Measurements from ENCODE around the gene SLC22A3. TPM values are rescaled to one million over a fixed set of nuclear protein-coding genes. Genes with fewer than 3 reads are reported as not detected.
A peak's percentile ranks its signal among the peaks of the same experiment; 100 is the strongest.

The SLC22A3 gene
- total RNA-seq, 1 donor from 2014 or later = 0.18 TPM

- no peaks in the 10 kb centered on the region for H3K9me3 Mint-ChIP-seq (ENCODE audit: unreplicated experiment)
- peaks cover 8% of the 10 kb centered on the region for H3K27me3 Mint-ChIP-seq (ENCODE audit: unreplicated experiment)
- no peak for TF ChIP-seq CTCF (IDR thresholded peaks at IDR 0.05; ENCODE audit: unreplicated experiment)
- no peak overlapping the region for H3K27ac Mint-ChIP-seq (ENCODE audit: unreplicated experiment)
- no peak for DNase-seq (ENCODE audit: low spot score)
- peaks cover 6% of the 10 kb centered on the region for H3K36me3 Mint-ChIP-seq (ENCODE audit: low read depth, unreplicated experiment)
- no peak overlapping the region for H3K4me3 Mint-ChIP-seq (ENCODE audit: unreplicated experiment)
- peaks cover 3% of the 10 kb centered on the region for H3K4me1 Mint-ChIP-seq (ENCODE audit: unreplicated experiment)
Measured at GRCh38 chr6:160344271-160344670, 3.9 kb upstream of the SLC22A3 start.

GRCh38 chr6:160347259-160348222 is 637 bp upstream of the SLC22A3 start:
- Mint-ChIP-seq H3K27ac (ENCODE audit: unreplicated experiment) (no peak overlapping the region), H3K27me3 (ENCODE audit: unreplicated experiment) (peaks cover 16% of the 10 kb centered on the region), H3K9me3 (ENCODE audit: unreplicated experiment) (no peaks in the 10 kb centered on the region), H3K4me1 (ENCODE audit: unreplicated experiment) (peaks cover 4% of the 10 kb centered on the region), H3K36me3 (ENCODE audit: low read depth, unreplicated experiment) (peaks cover 6% of the 10 kb centered on the region), H3K4me3 (ENCODE audit: unreplicated experiment) (peak overlapping the region; percentile 45)
- TF ChIP-seq CTCF (IDR thresholded peaks at IDR 0.05; ENCODE audit: unreplicated experiment) = no peak
- peak; percentile 9 for DNase-seq (ENCODE audit: low spot score)

- H3K27me3 Mint-ChIP-seq (ENCODE audit: unreplicated experiment) = peaks cover 20% of the 10 kb centered on the region
- TF ChIP-seq CTCF (IDR thresholded peaks at IDR 0.05; ENCODE audit: unreplicated experiment) = no peak
- no peak overlapping the region for H3K27ac Mint-ChIP-seq (ENCODE audit: unreplicated experiment)
- H3K36me3 Mint-ChIP-seq (ENCODE audit: low read depth, unreplicated experiment) = peaks cover 6% of the 10 kb centered on the region
- peak overlapping the region; percentile 86 for H3K4me3 Mint-ChIP-seq (ENCODE audit: unreplicated experiment)
- H3K9me3 Mint-ChIP-seq (ENCODE audit: unreplicated experiment) = no peaks in the 10 kb centered on the region
- peaks cover 4% of the 10 kb centered on the region for H3K4me1 Mint-ChIP-seq (ENCODE audit: unreplicated experiment)
- no peak for DNase-seq (ENCODE audit: low spot score)
Measured at GRCh38 chr6:160349020-160349441, 853 bp downstream of the SLC22A3 start.

DNA sequence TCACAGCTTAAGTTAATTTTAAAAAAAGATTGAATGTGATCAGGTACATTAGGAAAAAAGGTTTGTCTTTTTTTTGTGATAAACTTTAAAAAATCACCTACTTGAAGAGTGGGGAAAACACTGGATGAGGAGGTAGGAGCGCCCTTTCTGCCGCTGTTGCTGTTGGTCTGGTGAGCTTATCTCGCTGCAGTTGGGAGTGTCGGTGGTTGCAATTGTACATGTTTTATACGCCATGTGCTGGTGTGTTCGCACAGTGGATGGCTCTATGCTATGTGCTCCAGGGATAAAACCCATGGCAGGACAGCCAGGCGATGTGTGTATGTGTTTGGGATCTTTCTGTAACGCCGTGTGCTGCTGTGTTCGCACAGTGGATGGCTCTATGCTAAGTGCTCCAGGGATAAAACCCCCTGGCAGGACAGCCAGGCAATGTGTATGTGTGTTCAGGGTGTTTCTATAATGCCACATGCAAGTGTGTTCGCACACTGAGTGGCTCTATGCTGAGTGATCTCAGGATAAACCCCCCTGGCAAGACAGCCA is 1.7 kb downstream of the SLC22A3 start:
- peaks cover 20% of the 10 kb centered on the region for H3K27me3 Mint-ChIP-seq (ENCODE audit: unreplicated experiment)

More for the DNA sequence above, 1.7 kb downstream of the SLC22A3 start:
- peaks cover 6% of the 10 kb centered on the region for H3K36me3 Mint-ChIP-seq (ENCODE audit: low read depth, unreplicated experiment)
- peak overlapping the region; percentile 33 for H3K4me3 Mint-ChIP-seq (ENCODE audit: unreplicated experiment)
- H3K9me3 Mint-ChIP-seq (ENCODE audit: unreplicated experiment) = no peaks in the 10 kb centered on the region
- peaks cover 4% of the 10 kb centered on the region for H3K4me1 Mint-ChIP-seq (ENCODE audit: unreplicated experiment)
- no peak for DNase-seq (ENCODE audit: low spot score)
- no peak overlapping the region for H3K27ac Mint-ChIP-seq (ENCODE audit: unreplicated experiment)
- TF ChIP-seq CTCF (IDR thresholded peaks at IDR 0.05; ENCODE audit: unreplicated experiment) = no peak
